Renal cortex interstitium (tissue), 11 donors: ENCODE measurements around the gene KIZ. TPM values are rescaled to one million over a fixed set of nuclear protein-coding genes. Genes with fewer than 3 reads are reported as not detected.
"Not testable (repeated sequence)": the region's sequence is repeated elsewhere in the genome, so short reads cannot be mapped to it uniquely, and the experiment has no call there.

Source experiments
- DNase-seq, 11 donors: peaks; one replicate each; pipeline ENCODE4 v3.0.0-alpha.2; 2013; ENCODE audit warnings: low read depth in 9 of 11, low spot score in 4 of 11; ENCODE audit errors: extremely low read depth in 1 of 11
- polyA plus RNA-seq, 3 donors: library from polyadenylated mRNA; unstranded; fragments of 120-200 nt; gene quantifications; one replicate each; pipeline ENCODE4 v1.2.1, GENCODE V29; 2013; ENCODE audit not compliant: insufficient read length in 3 of 3

The KIZ gene
- polyA plus RNA-seq, 3 donors = 31.3 to 42.8 (median 38.9) TPM

GRCh38 chr20:21161926-21162325 lies 36.0 kb downstream of the KIZ start:
- DNase-seq = no peak

GRCh38 chr20:21162631-21163030 lies 36.7 kb downstream of the KIZ start:
- DNase-seq = no peak

- DNase-seq = no peak
Measured at GRCh38 chr20:21166801-21167200, 40.9 kb downstream of the KIZ start.

- DNase-seq = no peak
Measured at GRCh38 chr20:21167261-21167660, 41.4 kb downstream of the KIZ start.

GRCh38 chr20:21168061-21168460 lies 42.2 kb downstream of the KIZ start:
- not testable (repeated sequence) for DNase-seq

- no peak for DNase-seq
Measured at GRCh38 chr20:21172626-21173025, 46.7 kb downstream of the KIZ start.

GRCh38 chr20:21173485-21173884 lies 47.6 kb downstream of the KIZ start:
- DNase-seq = no peak

GRCh38 chr20:21174516-21175239 lies 48.8 kb downstream of the KIZ start:
- DNase-seq = no peak

- DNase-seq = no peak
Measured at GRCh38 chr20:21175433-21175832, 49.6 kb downstream of the KIZ start.

- no peak for DNase-seq
Measured at GRCh38 chr20:21177767-21178166, 51.9 kb downstream of the KIZ start.

- no peak for DNase-seq
Measured at GRCh38 chr20:21179757-21180156, 53.9 kb downstream of the KIZ start.

GRCh38 chr20:21180248-21180647 lies 54.4 kb downstream of the KIZ start:
- no peak for DNase-seq

- DNase-seq = no peak
Measured at GRCh38 chr20:21181028-21181427, 55.1 kb downstream of the KIZ start.

- DNase-seq = no peak
Measured at GRCh38 chr20:21182832-21183563, 57.1 kb downstream of the KIZ start.

- DNase-seq = no peak
Measured at GRCh38 chr20:21183722-21184121, 57.8 kb downstream of the KIZ start.

- no peak for DNase-seq
Measured at GRCh38 chr20:21184819-21185218, 58.9 kb downstream of the KIZ start.

GRCh38 chr20:21185849-21186248 lies 60.0 kb downstream of the KIZ start:
- no peak for DNase-seq

GRCh38 chr20:21189761-21190523 lies 64.1 kb downstream of the KIZ start:
- DNase-seq = peak in 1 of 11 donors; percentile 66

GRCh38 chr20:21190869-21191268 lies 65.0 kb downstream of the KIZ start:
- DNase-seq = no peak

GRCh38 chr20:21191839-21192238 lies 66.0 kb downstream of the KIZ start:
- DNase-seq = no peak
